Thoracic aorta endothelial cell (primary cell): ENCODE data around the gene ADAM20. TPM values are rescaled to one million over a fixed set of nuclear protein-coding genes. Genes with fewer than 3 reads are reported as not detected.

ENCODE experiments used
- small RNA-seq: library from RNA; depleted of rRNA; stranded (forward); fragments of <200 nt; gene quantifications from one replicate; pipeline ENCODE3, GENCODE V24; 2012
- total RNA-seq: library from RNA; depleted of rRNA; stranded (reverse); fragments of >200 nt; gene quantifications from 2 replicates; pipeline ENCODE4 v1.2.3, GENCODE V29; 2012

The ADAM20 gene
- total RNA-seq: 1.1 and 1.2 TPM in 2 replicates

GRCh38 chr14:70534904-70535303 lies at the start of gene ADAM20:
ADAM20 (minus strand) TSS chr14:70535004; CDS start chr14:70524757, 10,247 bp downstream.

Small RNAs within 50 kb of the gene (small RNA-seq; reads per million reads assigned to genes)
- gene RNU6-659P: not detected

Other genes starting within 250 kb of the ADAM20 start
- 58.5 and 64.8 TPM in 2 replicates for gene COX16, start 175.3 kb downstream of the ADAM20 start, total RNA-seq
- gene SYNJ2BP, start 117.9 kb downstream of the ADAM20 start, total RNA-seq: 32.3 and 32.7 TPM in 2 replicates
- 0.36 and 0.40 TPM in 2 replicates for gene ADAM21, start 82.8 kb downstream of the ADAM20 start, total RNA-seq
- 41.0 and 50.7 TPM in 2 replicates for gene MED6, start 65.7 kb upstream of the ADAM20 start, total RNA-seq
- gene TTC9, start 106.9 kb upstream of the ADAM20 start, total RNA-seq: 0.13 and 0.22 TPM in 2 replicates